AG09309 (cell line): ENCODE data around the gene TIPARP.
"Not testable (repeated sequence)": the region's sequence is repeated elsewhere in the genome, so short reads cannot be mapped to it uniquely, and the experiment has no call there.

Source experiments
- DNase-seq: peaks from one replicate; pipeline ENCODE4 v3.0.0-alpha.2; 2010; ENCODE audit warnings: low read depth
- H3K4me3 ChIP-seq: 2 replicates; pipeline ENCODE4 v1.5.1; 2011; ENCODE audit warnings: mild to moderate bottlenecking, low read depth, low read length, moderate library complexity; ENCODE audit not compliant: control insufficient read depth
- TF ChIP-seq, protein P1 (sequence below): IDR thresholded peaks from 2 replicates; pipeline ENCODE4 v1.5.1; 2011; ENCODE audit warnings: mild to moderate bottlenecking, low read depth, low read length, inconsistent platforms; ENCODE audit not compliant: insufficient read depth, control insufficient read depth; ENCODE audit errors: missing control alignments

TIPARP gene

DNA sequence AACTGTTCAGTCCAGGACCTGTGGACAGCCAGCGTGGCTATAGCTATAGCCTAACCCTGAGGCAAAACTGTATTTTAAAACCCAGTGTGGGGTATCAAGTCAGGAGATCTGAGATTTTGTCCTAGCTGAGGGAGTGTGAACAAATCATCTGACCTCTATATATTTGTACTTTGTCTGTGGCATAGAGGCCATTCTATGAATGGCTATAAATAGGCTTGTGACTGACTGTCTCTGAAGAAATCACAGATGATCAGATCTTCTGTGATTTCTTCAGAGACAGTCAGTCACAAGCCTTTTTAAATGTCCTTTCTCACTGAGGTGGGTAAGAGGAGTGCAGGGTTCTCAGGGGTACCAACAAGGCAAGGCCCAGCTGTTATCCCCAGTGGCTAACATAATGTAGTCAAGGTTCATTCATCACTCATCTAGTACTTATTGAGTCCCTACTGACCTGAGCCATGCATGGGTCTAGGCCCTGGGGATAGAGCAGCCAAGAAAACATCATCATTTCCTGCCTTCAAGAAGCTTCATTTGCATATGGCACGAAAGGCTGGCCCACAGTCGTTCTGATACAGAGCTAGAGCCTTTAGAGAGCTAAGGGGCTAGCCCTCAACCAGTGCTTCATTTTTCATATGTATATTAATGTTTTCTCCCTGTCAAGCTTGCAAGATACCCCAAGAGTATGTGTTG lies 53.3 kb downstream of the TIPARP start:
- TF ChIP-seq, protein P1, sequence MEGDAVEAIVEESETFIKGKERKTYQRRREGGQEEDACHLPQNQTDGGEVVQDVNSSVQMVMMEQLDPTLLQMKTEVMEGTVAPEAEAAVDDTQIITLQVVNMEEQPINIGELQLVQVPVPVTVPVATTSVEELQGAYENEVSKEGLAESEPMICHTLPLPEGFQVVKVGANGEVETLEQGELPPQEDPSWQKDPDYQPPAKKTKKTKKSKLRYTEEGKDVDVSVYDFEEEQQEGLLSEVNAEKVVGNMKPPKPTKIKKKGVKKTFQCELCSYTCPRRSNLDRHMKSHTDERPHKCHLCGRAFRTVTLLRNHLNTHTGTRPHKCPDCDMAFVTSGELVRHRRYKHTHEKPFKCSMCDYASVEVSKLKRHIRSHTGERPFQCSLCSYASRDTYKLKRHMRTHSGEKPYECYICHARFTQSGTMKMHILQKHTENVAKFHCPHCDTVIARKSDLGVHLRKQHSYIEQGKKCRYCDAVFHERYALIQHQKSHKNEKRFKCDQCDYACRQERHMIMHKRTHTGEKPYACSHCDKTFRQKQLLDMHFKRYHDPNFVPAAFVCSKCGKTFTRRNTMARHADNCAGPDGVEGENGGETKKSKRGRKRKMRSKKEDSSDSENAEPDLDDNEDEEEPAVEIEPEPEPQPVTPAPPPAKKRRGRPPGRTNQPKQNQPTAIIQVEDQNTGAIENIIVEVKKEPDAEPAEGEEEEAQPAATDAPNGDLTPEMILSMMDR = no peak
- no peak overlapping the region for H3K4me3 ChIP-seq
- no peak for DNase-seq

DNA sequence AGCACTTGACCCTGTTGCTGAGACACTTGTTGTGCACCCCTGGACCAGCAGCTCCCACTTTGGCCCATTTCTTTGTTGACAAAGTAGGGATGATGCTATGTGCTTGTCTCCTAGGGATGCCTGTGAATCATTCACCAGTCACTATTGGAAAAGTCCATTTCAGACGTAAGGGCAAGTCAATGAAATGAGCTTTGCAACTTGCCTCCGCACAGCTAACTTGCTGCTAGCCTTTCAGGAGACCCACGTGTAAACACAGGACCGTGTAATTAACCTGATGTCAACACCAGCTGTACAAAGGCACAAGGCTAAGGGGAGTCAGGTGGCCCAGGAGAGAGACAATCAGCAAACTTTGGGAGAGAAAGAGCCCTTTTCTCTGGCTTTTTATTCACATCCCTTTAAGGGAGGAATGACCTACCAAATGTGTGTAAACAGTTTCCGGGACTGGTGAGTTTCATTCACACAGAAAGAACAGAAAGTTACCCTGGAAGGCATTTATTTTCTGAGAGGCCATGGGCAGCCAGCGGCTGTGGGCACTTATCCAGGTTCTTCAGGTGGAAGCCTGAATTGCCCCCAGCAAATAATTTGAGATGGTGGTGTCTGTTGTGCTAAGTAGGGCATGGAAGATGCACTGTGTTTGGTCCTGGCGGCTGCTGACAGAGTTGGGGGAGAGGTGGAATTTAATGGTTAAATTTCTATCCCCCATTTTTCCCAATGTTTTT lies 54.0 kb downstream of the TIPARP start:
- DNase-seq = no peak
- H3K4me3 ChIP-seq = no peak overlapping the region
- TF ChIP-seq, protein P1 = no peak

DNA sequence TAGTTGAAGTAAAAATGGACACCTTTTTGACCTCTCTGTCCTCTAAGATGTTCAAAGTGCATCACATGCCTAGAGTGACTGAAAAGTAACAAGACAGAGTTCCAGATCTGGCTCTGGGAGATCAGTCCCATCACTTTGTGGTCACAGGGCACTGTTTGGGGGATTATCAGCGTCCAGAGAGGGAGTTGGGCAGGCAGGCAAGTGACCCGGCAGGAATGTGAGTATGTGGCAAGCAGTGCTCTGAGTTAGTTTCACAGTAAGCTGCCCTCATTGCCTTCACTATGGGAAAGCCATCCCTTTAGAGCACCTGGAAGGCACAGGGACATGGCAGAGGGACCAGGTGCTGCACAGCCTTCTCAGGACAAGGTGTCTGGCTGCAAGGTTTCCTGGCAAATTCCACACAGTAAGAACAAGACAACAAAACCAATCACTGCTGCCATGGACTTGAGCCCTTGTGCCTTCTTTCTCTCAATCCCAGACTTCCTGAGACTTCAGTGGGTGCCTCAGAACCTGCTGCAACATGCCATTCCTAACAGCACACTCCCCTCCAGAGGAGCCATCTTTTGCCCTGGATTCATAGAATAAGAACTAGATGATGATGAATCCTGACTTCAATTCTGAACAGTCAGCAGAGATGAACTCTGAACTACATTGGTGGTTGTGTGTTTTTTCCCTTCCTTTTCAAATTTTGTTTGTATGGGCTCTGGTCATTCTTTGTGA lies 55.2 kb downstream of the TIPARP start:
- no peak for DNase-seq
- TF ChIP-seq, protein P1 = no peak
- no peak overlapping the region for H3K4me3 ChIP-seq

DNA sequence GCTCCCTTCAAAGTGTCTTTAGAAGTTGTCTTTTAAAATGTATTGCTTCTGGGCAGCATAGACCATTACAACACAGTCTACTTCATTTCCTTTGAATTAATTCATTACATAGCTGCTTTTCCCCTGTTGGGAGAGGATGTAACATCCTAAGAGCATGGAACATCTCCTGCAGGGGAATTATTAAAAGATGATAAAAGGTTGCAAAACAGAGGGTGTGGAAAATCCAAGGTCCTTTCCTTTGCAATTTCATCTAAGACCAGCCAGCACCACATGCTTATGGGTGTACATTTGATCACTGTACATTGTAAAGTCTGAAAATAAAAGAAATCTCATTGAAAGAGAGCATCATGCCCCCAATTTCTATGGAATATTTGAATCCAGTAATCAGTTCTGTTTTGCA lies 57.4 kb downstream of the TIPARP start:
- TF ChIP-seq, protein P1 = no peak
- no peak overlapping the region for H3K4me3 ChIP-seq
- no peak for DNase-seq

DNA sequence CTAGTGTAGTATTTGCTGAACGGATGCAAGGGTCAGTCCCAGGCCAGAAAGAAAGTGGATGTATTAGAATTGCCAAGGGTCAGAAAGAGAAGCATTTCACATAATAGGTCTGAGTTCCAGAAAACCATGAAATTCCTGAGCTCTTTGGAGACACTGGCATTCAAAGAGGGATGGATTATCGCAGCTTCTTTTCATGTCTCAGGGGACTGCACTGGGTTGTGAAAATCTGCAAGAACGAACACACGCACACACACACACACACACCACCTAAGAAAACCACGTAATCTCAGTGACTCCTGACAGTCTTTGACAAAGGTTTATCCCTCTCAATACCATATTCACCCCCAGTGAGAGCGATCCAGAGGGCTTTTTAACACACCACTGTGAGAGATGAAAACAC lies 57.9 kb downstream of the TIPARP start:
- no peak overlapping the region for H3K4me3 ChIP-seq
- TF ChIP-seq, protein P1 = no peak
- no peak for DNase-seq

DNA sequence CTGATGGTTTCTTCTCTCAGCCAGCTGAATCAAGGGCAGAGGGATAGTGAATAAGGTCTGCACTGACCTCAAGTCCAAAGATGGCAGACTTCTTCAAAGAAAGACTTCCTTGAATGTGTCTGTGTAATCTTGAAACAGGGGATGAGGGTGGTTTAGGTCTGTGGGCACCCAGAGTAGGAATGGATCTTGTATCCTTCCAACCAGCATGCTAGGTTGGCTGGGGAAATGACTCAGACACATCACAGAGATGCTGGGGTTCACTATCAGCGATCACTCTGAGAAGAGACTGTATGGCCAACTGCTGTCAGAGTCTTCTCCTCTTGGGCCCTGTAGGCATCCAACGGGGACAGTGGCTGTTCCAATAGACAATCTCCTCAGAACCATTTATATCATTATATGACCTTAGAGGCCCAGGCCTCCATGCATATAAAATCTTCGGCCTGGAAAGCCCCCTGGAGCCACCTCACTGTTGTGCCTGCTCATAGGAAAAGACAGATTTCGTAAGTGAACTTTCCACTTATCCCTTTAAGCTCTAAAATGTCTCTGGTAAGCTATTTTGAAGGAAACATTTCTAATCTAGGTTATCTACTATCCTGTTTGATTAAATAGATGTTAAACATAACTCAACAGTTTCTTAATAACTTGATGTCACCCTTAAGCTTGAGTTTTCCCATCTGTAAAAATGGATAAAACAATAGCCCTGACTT lies 58.5 kb downstream of the TIPARP start:
- no peak for DNase-seq
- TF ChIP-seq, protein P1 = no peak
- no peak overlapping the region for H3K4me3 ChIP-seq

DNA sequence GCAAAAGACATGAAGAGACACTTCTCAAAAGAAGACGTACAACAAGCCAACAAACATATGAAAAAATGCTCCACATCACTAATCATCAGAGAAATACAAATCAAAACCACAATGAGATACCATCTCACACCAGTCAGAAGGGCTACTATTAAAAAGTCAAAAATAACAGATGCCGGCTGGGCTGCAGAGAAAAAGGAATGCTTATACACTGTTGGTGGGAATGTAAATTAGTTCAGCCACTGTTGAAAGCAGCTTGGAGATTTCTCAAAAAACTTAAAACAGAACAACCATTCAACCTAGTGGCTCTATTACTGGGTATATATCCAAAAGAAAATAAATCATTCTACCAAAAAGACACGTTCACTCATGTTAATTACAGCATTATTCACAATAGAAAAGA lies 60.3 kb downstream of the TIPARP start:
- DNase-seq, H3K4me3 ChIP-seq: not testable (repeated sequence)
